ENCODE data around the gene SCNN1B. TPM values are rescaled to one million over a fixed set of nuclear protein-coding genes. Genes with fewer than 3 reads are reported as not detected.
"Not testable (repeated sequence)": the region's sequence is repeated elsewhere in the genome, so short reads cannot be mapped to it uniquely, and the experiment has no call there.

Gene SCNN1B
- total RNA-seq, 2 experiments from 2014 or later: not detected

DNA sequence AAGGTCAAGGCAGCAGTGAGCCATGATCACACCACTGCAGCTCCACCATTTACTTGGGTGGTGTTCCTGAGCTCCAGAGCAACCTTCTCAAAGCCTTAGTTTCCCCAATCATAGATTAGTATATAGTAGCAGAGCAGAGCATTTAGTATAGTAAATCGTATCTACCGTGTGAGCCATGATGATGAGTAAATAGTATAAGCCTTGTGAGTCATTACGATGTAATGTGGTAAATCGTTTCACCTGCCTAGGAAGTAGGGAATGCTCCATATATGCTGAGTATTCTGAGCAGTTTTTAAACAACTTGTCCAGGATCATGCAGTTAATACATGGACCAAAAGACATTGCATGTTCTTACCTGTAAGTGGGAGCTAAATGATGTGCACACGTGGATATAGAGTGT is 66.4 kb downstream of the SCNN1B start:
- H3K9me3 Mint-ChIP-seq (ENCODE audit: insufficient read depth): no peaks in the 10 kb centered on the region
- no peaks in the 10 kb centered on the region for H3K27me3 Mint-ChIP-seq (ENCODE audit: low read depth)
- no peak overlapping the region for H3K4me3 Mint-ChIP-seq
- no peak for ATAC-seq
- POLR2A ChIA-PET: no interaction called here
- peaks cover 8% of the 10 kb centered on the region for H3K4me1 Mint-ChIP-seq (ENCODE audit: low read depth)
- no peaks in the 10 kb centered on the region for H3K36me3 Mint-ChIP-seq (ENCODE audit: low read depth)
- CTCF ChIA-PET: interaction anchor here (0.6 kb wide), 1 partner anchor 244 kb away, joined by 4 read pairs; no protein-coding TSS in a partner anchor
- no peak for DNase-seq
- no peak overlapping the region for H3K27ac Mint-ChIP-seq

- H3K4me1 Mint-ChIP-seq (ENCODE audit: low read depth): peaks cover 8% of the 10 kb centered on the region
- no peak overlapping the region for H3K27ac Mint-ChIP-seq
- H3K9me3 Mint-ChIP-seq (ENCODE audit: insufficient read depth): no peaks in the 10 kb centered on the region
- POLR2A ChIA-PET: no interaction called here
- no peak for ATAC-seq
- no peak for DNase-seq
- H3K27me3 Mint-ChIP-seq (ENCODE audit: low read depth): no peaks in the 10 kb centered on the region
- no peaks in the 10 kb centered on the region for H3K36me3 Mint-ChIP-seq (ENCODE audit: low read depth)
- H3K4me3 Mint-ChIP-seq: no peak overlapping the region
- CTCF ChIA-PET: no interaction called here
Measured at GRCh38 chr16:23369416-23369815, 67.3 kb downstream of the SCNN1B start.

DNA sequence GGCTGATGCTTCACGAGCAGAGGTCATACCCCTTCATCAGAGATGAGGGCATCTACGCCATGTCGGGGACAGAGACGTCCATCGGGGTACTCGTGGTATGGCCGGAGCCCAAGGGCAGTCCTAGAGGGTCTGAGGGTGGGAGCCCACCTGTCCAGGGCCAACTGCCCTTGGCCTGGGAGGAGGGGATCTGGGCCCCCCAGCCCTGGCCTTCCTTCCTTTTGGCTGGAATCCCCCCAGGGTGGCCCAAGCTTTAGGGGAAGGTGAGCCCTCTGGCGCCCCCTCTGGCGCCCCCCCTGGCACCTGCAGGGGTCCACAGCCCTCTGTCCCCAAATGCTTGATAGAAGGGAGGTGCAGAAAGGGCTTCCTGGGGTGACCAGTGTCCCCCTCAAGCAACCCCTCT is 69.3 kb downstream of the SCNN1B start:
- H3K9me3 Mint-ChIP-seq (ENCODE audit: insufficient read depth): no peaks in the 10 kb centered on the region
- POLR2A ChIA-PET: no interaction called here
- no peak for ATAC-seq

GRCh38 chr16:23373436-23374219 is 71.5 kb downstream of the SCNN1B start:
- no peaks in the 10 kb centered on the region for H3K9me3 Mint-ChIP-seq (ENCODE audit: insufficient read depth)
- ATAC-seq (no peak), DNase-seq (no peak)
- POLR2A ChIA-PET: no interaction called here
- H3K4me1 Mint-ChIP-seq (ENCODE audit: low read depth): no peaks in the 10 kb centered on the region
- CTCF ChIA-PET: no interaction called here
- no peak overlapping the region for H3K4me3 Mint-ChIP-seq
- H3K27me3 Mint-ChIP-seq (ENCODE audit: low read depth): no peaks in the 10 kb centered on the region
- no peaks in the 10 kb centered on the region for H3K36me3 Mint-ChIP-seq (ENCODE audit: low read depth)
- no peak overlapping the region for H3K27ac Mint-ChIP-seq

More for the DNA sequence above, 69.3 kb downstream of the SCNN1B start:
- Mint-ChIP-seq H3K4me3 (no peak overlapping the region), H3K36me3 (ENCODE audit: low read depth) (no peaks in the 10 kb centered on the region), H3K27ac (no peak overlapping the region), H3K27me3 (ENCODE audit: low read depth) (no peaks in the 10 kb centered on the region), H3K4me1 (ENCODE audit: low read depth) (no peaks in the 10 kb centered on the region)
- DNase-seq: no peak
- CTCF ChIA-PET: no interaction called here

DNA sequence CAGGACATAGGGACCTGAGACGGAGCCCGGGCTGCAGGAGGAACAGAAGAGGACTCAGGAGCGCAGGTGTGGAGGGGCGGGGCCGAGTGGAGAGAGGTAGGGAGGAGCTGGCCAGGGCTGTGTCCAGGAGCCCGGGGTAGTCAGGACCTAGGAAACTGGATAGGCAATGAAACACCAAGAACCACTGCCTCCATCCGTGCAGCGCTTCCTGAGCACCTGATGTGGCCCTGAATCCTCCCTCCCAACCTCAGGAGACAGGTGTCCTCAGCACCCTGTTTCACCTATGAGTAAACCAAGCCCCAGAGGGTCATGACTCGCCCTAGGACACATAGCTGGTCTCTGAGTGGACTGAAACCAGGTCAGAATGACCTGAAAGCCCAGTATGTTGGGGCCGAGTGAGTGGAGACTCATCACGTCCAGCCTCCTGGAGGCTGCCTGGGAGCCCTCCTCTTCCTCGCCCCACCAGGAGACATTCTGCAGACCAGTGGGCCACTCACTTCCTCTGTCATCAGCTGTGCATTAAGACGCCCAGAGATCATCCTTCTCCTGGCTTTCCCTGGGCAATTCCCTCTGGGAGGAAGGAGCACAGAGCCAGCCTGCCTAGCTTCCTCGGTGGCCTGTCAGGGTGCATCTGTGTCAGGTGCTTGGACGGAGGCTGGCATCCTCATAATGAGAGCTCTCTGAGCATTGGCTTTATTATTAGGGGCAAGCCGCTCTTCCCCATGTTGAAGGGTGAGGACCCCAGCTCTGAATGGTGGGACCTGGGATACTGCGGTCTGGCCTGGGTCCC is 72.8 kb downstream of the SCNN1B start:
- H3K27me3 Mint-ChIP-seq (ENCODE audit: low read depth): no peaks in the 10 kb centered on the region
- ATAC-seq (no peak), DNase-seq (no peak)
- no peaks in the 10 kb centered on the region for H3K4me1 Mint-ChIP-seq (ENCODE audit: low read depth)
- no peaks in the 10 kb centered on the region for H3K9me3 Mint-ChIP-seq (ENCODE audit: insufficient read depth)
- CTCF ChIA-PET: no interaction called here
- no peak overlapping the region for H3K4me3 Mint-ChIP-seq
- POLR2A ChIA-PET: interaction anchor here (0.6 kb wide), 1 partner anchor 32 kb away, joined by 3 read pairs; no protein-coding TSS in a partner anchor
- no peak overlapping the region for H3K27ac Mint-ChIP-seq
- H3K36me3 Mint-ChIP-seq (ENCODE audit: low read depth): no peaks in the 10 kb centered on the region

- H3K36me3 Mint-ChIP-seq (ENCODE audit: low read depth): no peaks in the 10 kb centered on the region
- H3K4me3 Mint-ChIP-seq: no peak overlapping the region
- POLR2A ChIA-PET: no interaction called here
- H3K9me3 Mint-ChIP-seq (ENCODE audit: insufficient read depth): no peaks in the 10 kb centered on the region
- H3K4me1 Mint-ChIP-seq (ENCODE audit: low read depth): no peaks in the 10 kb centered on the region
- ATAC-seq (no peak), DNase-seq (no peak)
- no peak overlapping the region for H3K27ac Mint-ChIP-seq
- H3K27me3 Mint-ChIP-seq (ENCODE audit: low read depth): no peaks in the 10 kb centered on the region
- CTCF ChIA-PET: no interaction called here
Measured at GRCh38 chr16:23375643-23376042, 73.5 kb downstream of the SCNN1B start.

- ATAC-seq (no peak), DNase-seq (no peak)
- no peak overlapping the region for H3K27ac Mint-ChIP-seq
- H3K4me1 Mint-ChIP-seq (ENCODE audit: low read depth): no peaks in the 10 kb centered on the region
- ChIA-PET POLR2A (no interaction called here), CTCF (no interaction called here)
- no peaks in the 10 kb centered on the region for H3K36me3 Mint-ChIP-seq (ENCODE audit: low read depth)
- no peak overlapping the region for H3K4me3 Mint-ChIP-seq
- no peaks in the 10 kb centered on the region for H3K9me3 Mint-ChIP-seq (ENCODE audit: insufficient read depth)
- H3K27me3 Mint-ChIP-seq (ENCODE audit: low read depth): no peaks in the 10 kb centered on the region
Measured at GRCh38 chr16:23377071-23377931, 75.2 kb downstream of the SCNN1B start.

- CTCF ChIA-PET: no interaction called here
- Mint-ChIP-seq H3K4me3 (no peak overlapping the region), H3K27ac (no peak overlapping the region), H3K36me3 (ENCODE audit: low read depth) (no peaks in the 10 kb centered on the region), H3K4me1 (ENCODE audit: low read depth) (no peaks in the 10 kb centered on the region), H3K27me3 (ENCODE audit: low read depth) (no peaks in the 10 kb centered on the region), H3K9me3 (ENCODE audit: insufficient read depth) (no peaks in the 10 kb centered on the region)
- no peak for DNase-seq
- POLR2A ChIA-PET: no interaction called here
- ATAC-seq: no peak
Measured at GRCh38 chr16:23378256-23378655, 76.2 kb downstream of the SCNN1B start.

DNA sequence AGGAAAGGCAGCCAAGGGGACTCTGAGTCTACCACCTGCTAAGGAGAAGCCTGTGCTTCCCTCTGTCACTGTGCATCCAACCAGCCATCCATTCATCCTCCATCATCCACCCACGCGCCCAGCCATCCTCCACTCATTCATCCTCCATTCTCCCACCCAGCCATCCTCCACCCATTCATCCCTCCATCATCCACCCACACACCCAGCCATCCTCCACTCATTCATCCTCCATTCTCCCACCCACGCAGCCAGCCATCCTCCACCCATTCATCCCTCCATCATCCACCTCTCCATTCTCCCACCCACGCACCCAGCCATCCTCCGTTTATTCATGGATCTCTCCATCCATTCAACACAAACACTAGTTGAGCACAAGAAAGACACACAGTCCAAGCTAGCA is 76.8 kb downstream of the SCNN1B start:
- ChIA-PET CTCF (no interaction called here), POLR2A (no interaction called here)
- Mint-ChIP-seq H3K27ac (no peak overlapping the region), H3K36me3 (ENCODE audit: low read depth) (no peaks in the 10 kb centered on the region), H3K4me1 (ENCODE audit: low read depth) (no peaks in the 10 kb centered on the region), H3K9me3 (ENCODE audit: insufficient read depth) (no peaks in the 10 kb centered on the region), H3K4me3 (no peak overlapping the region), H3K27me3 (ENCODE audit: low read depth) (no peaks in the 10 kb centered on the region)
- no peak for ATAC-seq
- DNase-seq: no peak

DNA sequence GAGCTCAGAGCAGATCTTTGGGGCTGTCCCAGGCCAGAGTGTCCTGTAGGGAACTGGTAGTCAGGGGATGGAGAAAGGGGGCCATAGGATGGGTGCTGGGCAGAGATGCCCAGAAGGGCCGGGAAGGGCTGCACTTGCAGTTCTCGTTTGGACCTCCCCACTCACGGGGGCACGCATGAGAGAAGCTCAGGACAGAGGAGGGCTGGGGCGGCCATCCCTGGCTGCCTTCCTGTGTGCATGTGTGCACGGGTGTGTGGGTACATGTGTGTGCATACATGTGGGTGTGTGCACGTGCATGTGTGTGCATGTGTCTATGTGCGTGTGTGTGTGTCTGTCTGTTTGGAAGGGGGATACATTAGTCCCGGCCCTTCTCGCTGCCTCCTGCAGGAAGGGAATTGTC is 77.6 kb downstream of the SCNN1B start:
- Mint-ChIP-seq H3K9me3 (ENCODE audit: insufficient read depth) (no peaks in the 10 kb centered on the region), H3K36me3 (ENCODE audit: low read depth) (no peaks in the 10 kb centered on the region), H3K4me1 (ENCODE audit: low read depth) (no peaks in the 10 kb centered on the region), H3K27me3 (ENCODE audit: low read depth) (no peaks in the 10 kb centered on the region), H3K4me3 (no peak overlapping the region), H3K27ac (no peak overlapping the region)
- no peak for DNase-seq
- ATAC-seq: no peak
- ChIA-PET CTCF (no interaction called here), POLR2A (no interaction called here)

DNA sequence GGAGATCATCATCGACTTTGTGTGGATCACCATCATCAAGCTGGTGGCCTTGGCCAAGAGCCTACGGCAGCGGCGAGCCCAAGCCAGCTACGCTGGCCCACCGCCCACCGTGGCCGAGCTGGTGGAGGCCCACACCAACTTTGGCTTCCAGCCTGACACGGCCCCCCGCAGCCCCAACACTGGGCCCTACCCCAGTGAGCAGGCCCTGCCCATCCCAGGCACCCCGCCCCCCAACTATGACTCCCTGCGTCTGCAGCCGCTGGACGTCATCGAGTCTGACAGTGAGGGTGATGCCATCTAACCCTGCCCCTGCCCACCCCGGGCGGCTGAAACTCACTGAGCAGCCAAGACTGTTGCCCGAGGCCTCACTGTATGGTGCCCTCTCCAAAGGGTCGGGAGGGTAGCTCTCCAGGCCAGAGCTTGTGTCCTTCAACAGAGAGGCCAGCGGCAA is 78.4 kb downstream of the SCNN1B start:
- Mint-ChIP-seq H3K36me3 (ENCODE audit: low read depth) (no peaks in the 10 kb centered on the region), H3K27ac (no peak overlapping the region), H3K4me1 (ENCODE audit: low read depth) (no peaks in the 10 kb centered on the region), H3K27me3 (ENCODE audit: low read depth) (no peaks in the 10 kb centered on the region), H3K4me3 (no peak overlapping the region), H3K9me3 (ENCODE audit: insufficient read depth) (no peaks in the 10 kb centered on the region)
- ChIA-PET POLR2A (interaction anchor here (0.6 kb wide), 1 partner anchor 33 kb away, joined by 3 read pairs; no protein-coding TSS in a partner anchor), CTCF (no interaction called here)
- DNase-seq (no peak), ATAC-seq (no peak)

- H3K27me3 Mint-ChIP-seq (ENCODE audit: low read depth); H3K27ac Mint-ChIP-seq; H3K4me3 Mint-ChIP-seq; H3K9me3 Mint-ChIP-seq (ENCODE audit: insufficient read depth); H3K36me3 Mint-ChIP-seq (ENCODE audit: low read depth); H3K4me1 Mint-ChIP-seq (ENCODE audit: low read depth); CTCF ChIA-PET; DNase-seq; ATAC-seq: not testable (repeated sequence)
- POLR2A ChIA-PET: interaction anchor here (0.6 kb wide), 1 partner anchor 1331 kb away, joined by 3 read pairs; no protein-coding TSS in a partner anchor
Measured at GRCh38 chr16:23381702-23382101, 79.6 kb downstream of the SCNN1B start.
